Measurements from ENCODE around the gene PLPPR1.
"Not testable (repeated sequence)": the region's sequence is repeated elsewhere in the genome, so short reads cannot be mapped to it uniquely, and the experiment has no call there.

The PLPPR1 gene

GRCh38 chr9:101235105-101235866 lies 206.8 kb downstream of the PLPPR1 start:
- no peaks in the 10 kb centered on the region for H3K4me1 Mint-ChIP-seq (ENCODE audit: low read depth)
- H3K4me3 Mint-ChIP-seq = no peak overlapping the region
- H3K36me3 Mint-ChIP-seq (ENCODE audit: low read depth) = no peaks in the 10 kb centered on the region
- H3K9me3 Mint-ChIP-seq = peaks cover 3% of the 10 kb centered on the region
- no peak for DNase-seq
- no peak overlapping the region for H3K27ac Mint-ChIP-seq
- H3K27me3 Mint-ChIP-seq = peaks cover 18% of the 10 kb centered on the region

- no peak for DNase-seq
- Mint-ChIP-seq H3K27me3 (peaks cover 7% of the 10 kb centered on the region), H3K27ac (no peak overlapping the region), H3K36me3 (ENCODE audit: low read depth) (no peaks in the 10 kb centered on the region), H3K9me3 (peaks cover 3% of the 10 kb centered on the region), H3K4me1 (ENCODE audit: low read depth) (no peaks in the 10 kb centered on the region), H3K4me3 (no peak overlapping the region)
Measured at GRCh38 chr9:101242651-101243050, 214.1 kb downstream of the PLPPR1 start.

- Mint-ChIP-seq H3K27me3 (no peaks in the 10 kb centered on the region), H3K36me3 (ENCODE audit: low read depth) (no peaks in the 10 kb centered on the region), H3K9me3 (no peaks in the 10 kb centered on the region), H3K4me3 (no peak overlapping the region), H3K27ac (no peak overlapping the region), H3K4me1 (ENCODE audit: low read depth) (no peaks in the 10 kb centered on the region)
- no peak for DNase-seq
Measured at GRCh38 chr9:101246691-101247090, 218.2 kb downstream of the PLPPR1 start.

GRCh38 chr9:101247297-101247696 lies 218.8 kb downstream of the PLPPR1 start:
- Mint-ChIP-seq H3K36me3 (ENCODE audit: low read depth) (no peaks in the 10 kb centered on the region), H3K4me3 (no peak overlapping the region), H3K4me1 (ENCODE audit: low read depth) (no peaks in the 10 kb centered on the region), H3K27me3 (no peaks in the 10 kb centered on the region), H3K9me3 (no peaks in the 10 kb centered on the region), H3K27ac (no peak overlapping the region)
- DNase-seq = no peak

- H3K27me3 Mint-ChIP-seq = peaks cover 5% of the 10 kb centered on the region
- DNase-seq = no peak
- H3K36me3 Mint-ChIP-seq (ENCODE audit: low read depth) = no peaks in the 10 kb centered on the region
- H3K4me3 Mint-ChIP-seq = no peak overlapping the region
- H3K9me3 Mint-ChIP-seq = no peaks in the 10 kb centered on the region
- H3K27ac Mint-ChIP-seq = no peak overlapping the region
- H3K4me1 Mint-ChIP-seq (ENCODE audit: low read depth) = no peaks in the 10 kb centered on the region
Measured at GRCh38 chr9:101254733-101255433, 226.4 kb downstream of the PLPPR1 start.

DNA sequence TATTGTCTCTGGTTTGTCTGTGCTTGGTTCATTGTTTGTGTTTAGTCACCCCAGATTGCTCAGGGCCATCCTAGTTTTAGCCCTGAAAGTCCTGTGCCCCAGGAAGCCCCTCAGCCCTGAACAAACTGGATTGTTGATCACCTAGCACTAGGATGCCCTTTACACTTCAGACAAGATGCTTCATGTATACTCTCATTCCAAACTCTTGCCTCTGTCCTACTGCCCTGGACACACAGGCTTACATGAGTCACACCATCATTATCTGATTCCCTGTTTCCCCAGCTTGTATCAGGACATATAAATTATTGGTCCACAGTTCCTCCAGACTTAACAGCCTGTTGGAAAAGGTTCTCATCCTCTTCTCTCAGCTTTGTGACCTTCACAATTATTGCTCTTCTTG lies 236.2 kb downstream of the PLPPR1 start:
- Mint-ChIP-seq H3K4me1 (ENCODE audit: low read depth) (no peaks in the 10 kb centered on the region), H3K27ac (no peak overlapping the region), H3K4me3 (no peak overlapping the region), H3K9me3 (no peaks in the 10 kb centered on the region), H3K36me3 (ENCODE audit: low read depth) (no peaks in the 10 kb centered on the region), H3K27me3 (peaks cover 2% of the 10 kb centered on the region)
- DNase-seq = no peak

DNA sequence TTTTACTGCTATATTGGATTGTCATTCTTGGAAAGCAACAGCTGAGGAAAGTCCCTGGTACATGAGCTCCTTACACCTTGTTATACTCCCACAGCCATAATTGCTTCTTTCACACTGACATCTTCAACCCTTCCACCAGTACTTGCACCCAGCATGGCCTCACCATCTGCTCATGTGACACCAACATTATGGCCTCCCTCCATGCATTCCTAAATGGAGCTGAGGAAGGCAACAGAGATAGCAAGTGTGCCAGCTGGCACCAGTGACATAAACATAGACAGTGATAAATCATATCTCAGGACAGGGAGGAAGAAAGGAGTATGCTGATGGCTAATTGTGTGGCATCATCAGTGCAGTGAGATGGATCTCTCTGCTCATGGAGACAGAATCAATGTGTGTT lies 236.7 kb downstream of the PLPPR1 start:
- H3K27me3 Mint-ChIP-seq = peaks cover 7% of the 10 kb centered on the region
- no peak overlapping the region for H3K4me3 Mint-ChIP-seq
- H3K4me1 Mint-ChIP-seq (ENCODE audit: low read depth) = no peaks in the 10 kb centered on the region
- no peaks in the 10 kb centered on the region for H3K36me3 Mint-ChIP-seq (ENCODE audit: low read depth)
- H3K9me3 Mint-ChIP-seq = no peaks in the 10 kb centered on the region
- no peak for DNase-seq
- H3K27ac Mint-ChIP-seq = no peak overlapping the region

DNA sequence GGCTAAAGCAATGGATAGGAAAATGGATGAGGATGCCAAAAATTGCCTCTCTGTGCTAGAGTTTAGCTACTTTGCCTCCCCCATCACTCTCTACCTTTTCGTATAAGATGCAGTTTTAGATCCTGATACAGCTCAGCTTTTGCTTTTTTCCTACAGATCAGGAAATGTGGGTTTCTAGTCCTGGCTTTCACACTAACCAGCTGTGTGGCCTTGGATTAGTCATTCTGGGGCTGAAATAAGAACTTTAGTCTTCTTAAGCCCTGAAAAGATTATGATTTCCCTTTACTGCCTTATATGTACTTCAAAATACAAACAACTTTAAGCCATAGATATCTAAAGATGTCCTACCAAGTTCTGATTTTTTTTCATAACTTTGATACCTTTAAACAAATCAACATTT lies 239.9 kb downstream of the PLPPR1 start:
- DNase-seq = no peak
- Mint-ChIP-seq H3K27ac (no peak overlapping the region), H3K27me3 (peaks cover 12% of the 10 kb centered on the region), H3K36me3 (ENCODE audit: low read depth) (no peaks in the 10 kb centered on the region), H3K4me3 (no peak overlapping the region), H3K9me3 (no peaks in the 10 kb centered on the region), H3K4me1 (ENCODE audit: low read depth) (no peaks in the 10 kb centered on the region)

DNA sequence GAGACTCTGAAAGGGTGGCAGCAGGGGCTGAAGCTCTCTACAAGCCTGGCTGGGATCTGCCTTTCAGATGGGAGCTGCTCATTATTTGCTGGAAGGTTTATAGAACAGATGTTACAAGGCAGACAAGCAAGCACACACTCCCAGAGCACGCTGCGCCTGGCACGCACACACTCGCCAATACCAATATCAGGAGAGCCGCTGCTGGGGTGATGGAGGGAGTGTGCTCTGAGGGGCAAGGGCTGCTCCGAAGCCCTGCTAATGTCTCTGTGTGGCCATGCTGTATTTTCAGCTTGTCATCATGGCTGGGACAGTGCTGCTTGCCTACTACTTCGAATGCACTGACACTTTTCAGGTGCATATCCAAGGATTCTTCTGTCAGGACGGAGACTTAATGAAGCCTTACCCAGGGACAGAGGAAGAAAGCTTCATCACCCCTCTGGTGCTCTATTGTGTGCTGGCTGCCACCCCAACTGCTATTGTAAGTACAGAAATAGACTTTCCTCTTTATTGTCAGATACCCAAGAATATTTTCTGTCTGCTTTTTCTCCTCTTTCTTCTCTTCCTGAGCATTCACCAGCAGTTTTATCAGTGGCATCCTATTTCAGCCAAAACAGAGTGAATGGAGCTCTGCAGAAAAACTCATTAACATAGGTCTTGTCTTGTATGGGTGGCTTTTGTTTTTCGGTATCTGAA lies 241.2 kb downstream of the PLPPR1 start:
- Mint-ChIP-seq H3K4me1 (ENCODE audit: low read depth) (no peaks in the 10 kb centered on the region), H3K4me3 (no peak overlapping the region), H3K27me3 (peaks cover 12% of the 10 kb centered on the region)

GRCh38 chr9:101270302-101270701 lies 241.8 kb downstream of the PLPPR1 start:
- Mint-ChIP-seq H3K36me3 (ENCODE audit: low read depth) (no peaks in the 10 kb centered on the region), H3K27me3 (peaks cover 12% of the 10 kb centered on the region), H3K4me3 (no peak overlapping the region), H3K9me3 (no peaks in the 10 kb centered on the region), H3K27ac (no peak overlapping the region), H3K4me1 (ENCODE audit: low read depth) (no peaks in the 10 kb centered on the region)
- DNase-seq = no peak

More for the DNA sequence above, 241.2 kb downstream of the PLPPR1 start:
- H3K36me3 Mint-ChIP-seq (ENCODE audit: low read depth) = no peaks in the 10 kb centered on the region
- H3K9me3 Mint-ChIP-seq = no peaks in the 10 kb centered on the region
- DNase-seq = no peak
- no peak overlapping the region for H3K27ac Mint-ChIP-seq

- H3K4me1 Mint-ChIP-seq (ENCODE audit: low read depth) = no peaks in the 10 kb centered on the region
- no peak for DNase-seq
- no peak overlapping the region for H3K4me3 Mint-ChIP-seq
- peaks cover 17% of the 10 kb centered on the region for H3K27me3 Mint-ChIP-seq
- H3K36me3 Mint-ChIP-seq (ENCODE audit: low read depth) = no peaks in the 10 kb centered on the region
- H3K9me3 Mint-ChIP-seq = no peaks in the 10 kb centered on the region
- H3K27ac Mint-ChIP-seq = no peak overlapping the region
Measured at GRCh38 chr9:101271102-101271501, 242.6 kb downstream of the PLPPR1 start.

GRCh38 chr9:101274971-101275768 lies 246.6 kb downstream of the PLPPR1 start:
- Mint-ChIP-seq H3K4me3 (no peak overlapping the region), H3K4me1 (ENCODE audit: low read depth) (no peaks in the 10 kb centered on the region)
- DNase-seq = no peak

GRCh38 chr9:101275769-101276250 lies 247.3 kb downstream of the PLPPR1 start:
- Mint-ChIP-seq H3K27me3 (peaks cover 33% of the 10 kb centered on the region), H3K4me1 (ENCODE audit: low read depth) (no peaks in the 10 kb centered on the region), H3K9me3 (no peaks in the 10 kb centered on the region), H3K27ac (no peak overlapping the region), H3K4me3 (no peak overlapping the region), H3K36me3 (ENCODE audit: low read depth) (no peaks in the 10 kb centered on the region)
- DNase-seq = no peak

More at GRCh38 chr9:101274971-101275768, 246.6 kb downstream of the PLPPR1 start:
- peaks cover 33% of the 10 kb centered on the region for H3K27me3 Mint-ChIP-seq
- H3K9me3 Mint-ChIP-seq = no peaks in the 10 kb centered on the region
- no peak overlapping the region for H3K27ac Mint-ChIP-seq
- no peaks in the 10 kb centered on the region for H3K36me3 Mint-ChIP-seq (ENCODE audit: low read depth)

GRCh38 chr9:101291043-101291442 lies 262.5 kb downstream of the PLPPR1 start:
- not testable (repeated sequence) for H3K36me3 Mint-ChIP-seq (ENCODE audit: low read depth); H3K9me3 Mint-ChIP-seq; H3K4me3 Mint-ChIP-seq; H3K27ac Mint-ChIP-seq; DNase-seq; H3K4me1 Mint-ChIP-seq (ENCODE audit: low read depth)
- H3K27me3 Mint-ChIP-seq = peaks cover 17% of the 10 kb centered on the region
